ENCODE data around the gene SNX22.

Gene SNX22

DNA sequence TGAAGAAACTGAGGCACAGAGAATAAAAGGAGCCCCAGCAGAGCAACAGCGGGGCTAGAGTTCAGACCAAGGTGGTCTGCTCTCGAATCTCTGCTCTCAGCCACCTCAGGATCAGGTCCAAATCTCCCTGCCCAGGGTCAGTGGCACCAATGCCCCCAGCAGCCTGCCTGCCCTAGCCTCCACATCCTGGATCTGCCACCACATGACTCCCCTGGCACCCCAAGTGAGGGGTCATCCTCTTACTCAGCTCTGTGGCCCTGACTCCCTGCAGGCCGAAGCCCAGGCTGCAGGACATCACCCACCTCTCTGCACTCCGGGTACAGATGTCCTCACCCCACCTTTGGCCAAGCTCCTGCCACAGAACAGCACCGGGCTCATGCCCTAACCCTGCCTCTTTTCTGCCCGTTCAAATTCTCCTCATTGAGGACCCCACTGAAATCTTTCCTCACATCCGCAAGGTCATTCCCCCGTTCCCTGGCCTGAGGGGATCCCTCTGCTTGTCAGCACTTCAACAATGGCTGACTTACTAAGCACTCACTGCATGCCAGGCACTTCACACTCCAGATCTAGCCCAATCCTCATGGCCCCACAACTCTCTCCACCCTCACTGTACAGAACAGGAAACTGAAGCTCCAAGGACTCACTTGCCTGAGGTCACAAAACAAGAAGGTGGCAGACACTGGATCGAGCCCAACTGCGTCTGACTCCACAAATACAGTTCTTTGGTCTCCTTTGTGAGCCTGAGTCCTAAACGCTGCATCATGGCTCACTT lies 7.0 kb downstream of the SNX22 start:
- TF ChIP-seq, protein P1, sequence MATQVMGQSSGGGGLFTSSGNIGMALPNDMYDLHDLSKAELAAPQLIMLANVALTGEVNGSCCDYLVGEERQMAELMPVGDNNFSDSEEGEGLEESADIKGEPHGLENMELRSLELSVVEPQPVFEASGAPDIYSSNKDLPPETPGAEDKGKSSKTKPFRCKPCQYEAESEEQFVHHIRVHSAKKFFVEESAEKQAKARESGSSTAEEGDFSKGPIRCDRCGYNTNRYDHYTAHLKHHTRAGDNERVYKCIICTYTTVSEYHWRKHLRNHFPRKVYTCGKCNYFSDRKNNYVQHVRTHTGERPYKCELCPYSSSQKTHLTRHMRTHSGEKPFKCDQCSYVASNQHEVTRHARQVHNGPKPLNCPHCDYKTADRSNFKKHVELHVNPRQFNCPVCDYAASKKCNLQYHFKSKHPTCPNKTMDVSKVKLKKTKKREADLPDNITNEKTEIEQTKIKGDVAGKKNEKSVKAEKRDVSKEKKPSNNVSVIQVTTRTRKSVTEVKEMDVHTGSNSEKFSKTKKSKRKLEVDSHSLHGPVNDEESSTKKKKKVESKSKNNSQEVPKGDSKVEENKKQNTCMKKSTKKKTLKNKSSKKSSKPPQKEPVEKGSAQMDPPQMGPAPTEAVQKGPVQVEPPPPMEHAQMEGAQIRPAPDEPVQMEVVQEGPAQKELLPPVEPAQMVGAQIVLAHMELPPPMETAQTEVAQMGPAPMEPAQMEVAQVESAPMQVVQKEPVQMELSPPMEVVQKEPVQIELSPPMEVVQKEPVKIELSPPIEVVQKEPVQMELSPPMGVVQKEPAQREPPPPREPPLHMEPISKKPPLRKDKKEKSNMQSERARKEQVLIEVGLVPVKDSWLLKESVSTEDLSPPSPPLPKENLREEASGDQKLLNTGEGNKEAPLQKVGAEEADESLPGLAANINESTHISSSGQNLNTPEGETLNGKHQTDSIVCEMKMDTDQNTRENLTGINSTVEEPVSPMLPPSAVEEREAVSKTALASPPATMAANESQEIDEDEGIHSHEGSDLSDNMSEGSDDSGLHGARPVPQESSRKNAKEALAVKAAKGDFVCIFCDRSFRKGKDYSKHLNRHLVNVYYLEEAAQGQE (IDR thresholded peaks at IDR 0.05; ENCODE audit: insufficient read depth in 1 of 2, low read depth in 2 of 2, low read length in 2 of 2) = no peak
- 0 out of 2 replicates have a peak, but pooled peaks have one; percentile 13 for TF ChIP-seq POLR2AphosphoS5 (IDR thresholded peaks at IDR 0.05; ENCODE audit: low read depth, low read length)

DNA sequence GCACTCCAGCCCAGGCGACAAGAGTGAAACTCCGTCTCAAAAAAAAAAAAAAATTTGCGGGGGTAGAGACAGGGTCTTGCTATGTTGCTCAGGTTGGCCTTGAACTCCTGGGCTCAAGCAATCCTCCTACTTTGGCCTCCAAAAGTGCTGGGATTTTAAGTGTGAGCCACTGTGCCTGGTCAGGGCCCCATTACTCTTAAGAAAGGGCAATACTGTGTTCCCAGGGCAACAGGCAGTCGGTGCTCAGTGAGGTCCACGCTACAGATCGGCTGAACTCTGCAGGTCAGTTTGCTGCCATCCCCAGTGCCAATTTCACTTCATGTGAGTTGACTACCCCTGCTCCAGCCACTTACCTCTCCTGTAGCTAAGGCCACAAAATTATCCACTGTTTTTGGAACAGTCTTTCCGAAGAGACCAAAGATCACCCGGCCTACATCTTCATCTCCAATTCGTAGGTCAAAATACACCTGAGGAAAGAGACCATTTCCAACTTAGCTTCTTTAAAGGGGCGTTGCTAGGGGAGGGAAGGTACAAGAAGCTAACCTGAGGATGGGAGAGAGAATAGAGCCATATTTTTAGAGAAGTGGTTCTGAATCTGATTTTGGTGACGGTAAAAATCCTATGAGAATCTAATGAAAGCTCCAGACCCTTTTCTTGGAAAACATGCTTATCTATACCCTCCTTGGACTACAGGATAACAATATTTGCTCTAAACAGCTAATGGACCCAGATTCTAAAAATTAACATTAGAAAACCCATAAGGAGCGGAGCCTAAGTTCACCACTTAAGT lies 10.4 kb downstream of the SNX22 start:
- TF ChIP-seq TAF1 (IDR thresholded peaks at IDR 0.05; ENCODE audit: borderline replicate concordance, insufficient read depth, low read length) (no peak), FOXP2 (optimal IDR thresholded peaks at IDR 0.05; ENCODE audit: borderline replicate concordance, extremely low read depth, extremely low read length, insufficient read depth) (no peak), POLR2AphosphoS5 (IDR thresholded peaks at IDR 0.05; ENCODE audit: low read depth, low read length) (no peak; the same call in 1 of the 2 replicates), SIN3A (IDR thresholded peaks at IDR 0.05; ENCODE audit: borderline replicate concordance, insufficient read depth, low read length) (no peak)
- TF ChIP-seq, protein P1 (IDR thresholded peaks at IDR 0.05; ENCODE audit: insufficient read depth in 1 of 2, low read depth in 2 of 2, low read length in 2 of 2) = no peak

DNA sequence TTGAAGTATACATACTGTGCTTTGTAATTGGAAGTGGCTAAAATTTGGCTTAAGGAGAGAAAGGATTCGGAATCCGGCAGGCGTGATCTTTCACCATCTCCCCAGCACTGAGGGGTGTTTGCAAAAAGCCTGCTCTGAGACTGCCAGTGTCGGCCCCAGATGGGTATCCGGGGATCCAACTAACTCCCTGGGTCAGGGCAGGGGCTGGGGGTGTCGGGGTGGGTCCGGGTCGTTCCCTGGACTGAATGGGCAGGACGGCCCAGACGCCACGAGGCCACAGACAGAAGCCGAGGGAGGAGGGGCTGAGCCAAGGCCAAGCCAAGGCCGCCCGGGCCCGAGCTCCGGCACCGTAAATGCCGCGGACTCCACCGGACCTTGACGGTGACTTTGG lies 10.9 kb downstream of the SNX22 start:
- no peak for TF ChIP-seq FOXP2 (optimal IDR thresholded peaks at IDR 0.05; ENCODE audit: borderline replicate concordance, extremely low read depth, extremely low read length, insufficient read depth)
- TF ChIP-seq, protein P1 (IDR thresholded peaks at IDR 0.05; ENCODE audit: insufficient read depth in 1 of 2, low read depth in 2 of 2, low read length in 2 of 2) = no peak
- TF ChIP-seq SIN3A (IDR thresholded peaks at IDR 0.05; ENCODE audit: borderline replicate concordance, insufficient read depth, low read length) = no peak
- no peak for TF ChIP-seq POLR2AphosphoS5 (IDR thresholded peaks at IDR 0.05; ENCODE audit: low read depth, low read length)
- TF ChIP-seq TAF1 (IDR thresholded peaks at IDR 0.05; ENCODE audit: borderline replicate concordance, insufficient read depth, low read length) = no peak

DNA sequence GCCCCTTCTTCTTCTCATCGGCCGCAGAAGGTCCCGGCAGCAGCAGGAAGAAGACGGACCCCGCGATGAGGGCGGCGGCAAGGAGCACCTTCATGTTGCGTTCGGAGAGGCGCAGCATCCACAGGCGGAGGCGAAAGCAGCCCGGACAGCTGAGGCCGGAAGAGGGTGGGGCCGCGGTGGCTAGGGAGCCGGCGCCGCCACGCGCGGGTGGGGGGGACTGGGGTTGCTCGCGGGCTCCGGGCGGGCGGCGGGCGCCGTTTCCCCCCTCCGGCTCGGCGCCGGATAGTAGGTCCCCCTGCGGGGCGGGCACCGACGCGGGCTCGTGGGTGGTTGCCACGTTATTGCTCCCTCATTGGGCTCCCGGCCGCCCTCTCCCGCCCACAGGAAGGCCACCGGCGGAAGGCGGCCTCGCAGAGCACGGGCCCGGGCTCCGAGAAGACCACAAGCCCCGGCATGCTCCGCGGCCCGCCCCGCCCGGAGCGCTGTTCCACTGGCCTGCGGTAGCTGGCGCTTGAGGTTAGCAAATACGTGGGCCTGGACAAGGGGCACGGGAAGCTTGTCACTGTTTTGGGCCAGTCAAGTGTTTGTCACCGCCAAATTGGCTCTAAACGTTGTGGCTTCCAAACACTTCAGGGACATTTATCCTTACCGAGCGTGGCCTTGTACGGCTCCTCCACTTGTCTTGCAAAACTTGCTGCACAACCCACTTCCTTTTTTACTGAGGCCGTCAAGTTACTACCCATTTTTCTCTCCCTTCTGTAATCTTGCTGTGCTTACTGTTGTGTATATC lies 11.5 kb downstream of the SNX22 start, which contains the start of gene PPIB:
Gene PPIB, minus strand, starts transcription at position 154 of the 790 bp plus-strand sequence. Its CDS starts 36 bp downstream, at position 118.
- TF ChIP-seq POLR2AphosphoS5 (IDR thresholded peaks at IDR 0.05; ENCODE audit: low read depth, low read length) (peak; percentile 97), SIN3A (IDR thresholded peaks at IDR 0.05; ENCODE audit: borderline replicate concordance, insufficient read depth, low read length) (peak; percentile 86; the same call in 1 of the 2 replicates), TAF1 (IDR thresholded peaks at IDR 0.05; ENCODE audit: borderline replicate concordance, insufficient read depth, low read length) (peak; percentile 90), FOXP2 (optimal IDR thresholded peaks at IDR 0.05; ENCODE audit: borderline replicate concordance, extremely low read depth, extremely low read length, insufficient read depth) (peak; percentile 76)
- TF ChIP-seq, protein P1 (IDR thresholded peaks at IDR 0.05; ENCODE audit: insufficient read depth in 1 of 2, low read depth in 2 of 2, low read length in 2 of 2) = peak; percentile 35 to 47; a peak in 1 of 4 replicates

Measured in PFSK-1 (cell line).